Measurements from ENCODE around the gene IMPA2.

The IMPA2 gene

GRCh38 chr18:12005538-12006487 lies 24.5 kb downstream of the IMPA2 start:
- Mint-ChIP-seq H3K4me3 (no peak overlapping the region), H3K27me3 (no peaks in the 10 kb centered on the region)

GRCh38 chr18:12006488-12006840 lies 25.2 kb downstream of the IMPA2 start:
- Mint-ChIP-seq H3K4me1 (ENCODE audit: low read depth) (no peaks in the 10 kb centered on the region), H3K36me3 (ENCODE audit: low read depth) (peaks cover 2% of the 10 kb centered on the region), H3K27me3 (no peaks in the 10 kb centered on the region), H3K4me3 (no peak overlapping the region), H3K9me3 (no peaks in the 10 kb centered on the region), H3K27ac (no peak overlapping the region)

More at GRCh38 chr18:12005538-12006487, 24.5 kb downstream of the IMPA2 start:
- Mint-ChIP-seq H3K36me3 (ENCODE audit: low read depth) (peaks cover 5% of the 10 kb centered on the region), H3K9me3 (no peaks in the 10 kb centered on the region), H3K27ac (no peak overlapping the region), H3K4me1 (ENCODE audit: low read depth) (no peaks in the 10 kb centered on the region)

GRCh38 chr18:12007063-12007462 lies 25.8 kb downstream of the IMPA2 start:
- Mint-ChIP-seq H3K36me3 (ENCODE audit: low read depth) (no peaks in the 10 kb centered on the region), H3K27ac (no peak overlapping the region), H3K9me3 (no peaks in the 10 kb centered on the region)

GRCh38 chr18:12008181-12008767 lies 27.0 kb downstream of the IMPA2 start:
- H3K27ac Mint-ChIP-seq, result no peak overlapping the region
- no peaks in the 10 kb centered on the region for H3K36me3 Mint-ChIP-seq (ENCODE audit: low read depth)
- H3K27me3 Mint-ChIP-seq, result no peaks in the 10 kb centered on the region
- no peaks in the 10 kb centered on the region for H3K9me3 Mint-ChIP-seq
- H3K4me3 Mint-ChIP-seq, result no peak overlapping the region
- no peaks in the 10 kb centered on the region for H3K4me1 Mint-ChIP-seq (ENCODE audit: low read depth)

More at GRCh38 chr18:12007063-12007462, 25.8 kb downstream of the IMPA2 start:
- Mint-ChIP-seq H3K4me1 (ENCODE audit: low read depth) (no peaks in the 10 kb centered on the region), H3K4me3 (no peak overlapping the region), H3K27me3 (no peaks in the 10 kb centered on the region)

- H3K9me3 Mint-ChIP-seq, result no peaks in the 10 kb centered on the region
- H3K27ac Mint-ChIP-seq, result no peak overlapping the region
- H3K4me1 Mint-ChIP-seq (ENCODE audit: low read depth), result no peaks in the 10 kb centered on the region
- no peak overlapping the region for H3K4me3 Mint-ChIP-seq
- no peaks in the 10 kb centered on the region for H3K36me3 Mint-ChIP-seq (ENCODE audit: low read depth)
- H3K27me3 Mint-ChIP-seq, result no peaks in the 10 kb centered on the region
These were observed 27.7 kb downstream of the IMPA2 start for GRCh38 chr18:12008842-12009580.

- Mint-ChIP-seq H3K36me3 (ENCODE audit: low read depth) (no peaks in the 10 kb centered on the region), H3K4me1 (ENCODE audit: low read depth) (no peaks in the 10 kb centered on the region), H3K4me3 (no peak overlapping the region), H3K9me3 (no peaks in the 10 kb centered on the region), H3K27me3 (no peaks in the 10 kb centered on the region), H3K27ac (no peak overlapping the region)
These were observed 28.4 kb downstream of the IMPA2 start for GRCh38 chr18:12009581-12010140.

GRCh38 chr18:12010187-12010802 lies 29.0 kb downstream of the IMPA2 start:
- H3K4me3 Mint-ChIP-seq, result no peak overlapping the region
- H3K9me3 Mint-ChIP-seq, result no peaks in the 10 kb centered on the region
- no peaks in the 10 kb centered on the region for H3K4me1 Mint-ChIP-seq (ENCODE audit: low read depth)
- no peaks in the 10 kb centered on the region for H3K36me3 Mint-ChIP-seq (ENCODE audit: low read depth)
- H3K27ac Mint-ChIP-seq, result no peak overlapping the region
- H3K27me3 Mint-ChIP-seq, result no peaks in the 10 kb centered on the region

GRCh38 chr18:12011199-12011956 lies 30.1 kb downstream of the IMPA2 start:
- Mint-ChIP-seq H3K27me3 (no peaks in the 10 kb centered on the region), H3K4me1 (ENCODE audit: low read depth) (no peaks in the 10 kb centered on the region), H3K4me3 (no peak overlapping the region), H3K36me3 (ENCODE audit: low read depth) (no peaks in the 10 kb centered on the region), H3K27ac (no peak overlapping the region), H3K9me3 (no peaks in the 10 kb centered on the region)

- Mint-ChIP-seq H3K36me3 (ENCODE audit: low read depth) (no peaks in the 10 kb centered on the region), H3K4me1 (ENCODE audit: low read depth) (no peaks in the 10 kb centered on the region), H3K4me3 (no peak overlapping the region), H3K27me3 (no peaks in the 10 kb centered on the region), H3K27ac (no peak overlapping the region), H3K9me3 (no peaks in the 10 kb centered on the region)
These were observed 30.7 kb downstream of the IMPA2 start for GRCh38 chr18:12011957-12012549.

GRCh38 chr18:12012697-12013096 lies 31.4 kb downstream of the IMPA2 start:
- Mint-ChIP-seq H3K27me3 (no peaks in the 10 kb centered on the region), H3K36me3 (ENCODE audit: low read depth) (no peaks in the 10 kb centered on the region), H3K4me3 (no peak overlapping the region), H3K4me1 (ENCODE audit: low read depth) (no peaks in the 10 kb centered on the region), H3K27ac (no peak overlapping the region), H3K9me3 (no peaks in the 10 kb centered on the region)

GRCh38 chr18:12013186-12013916 lies 32.0 kb downstream of the IMPA2 start:
- H3K27ac Mint-ChIP-seq, result no peak overlapping the region
- H3K27me3 Mint-ChIP-seq, result no peaks in the 10 kb centered on the region
- no peak overlapping the region for H3K4me3 Mint-ChIP-seq
- no peaks in the 10 kb centered on the region for H3K4me1 Mint-ChIP-seq (ENCODE audit: low read depth)
- H3K9me3 Mint-ChIP-seq, result no peaks in the 10 kb centered on the region
- H3K36me3 Mint-ChIP-seq (ENCODE audit: low read depth), result peaks cover 3% of the 10 kb centered on the region

GRCh38 chr18:12014086-12014485 lies 32.8 kb downstream of the IMPA2 start:
- Mint-ChIP-seq H3K36me3 (ENCODE audit: low read depth) (peaks cover 3% of the 10 kb centered on the region), H3K9me3 (no peaks in the 10 kb centered on the region), H3K4me1 (ENCODE audit: low read depth) (no peaks in the 10 kb centered on the region), H3K4me3 (no peak overlapping the region), H3K27me3 (no peaks in the 10 kb centered on the region), H3K27ac (no peak overlapping the region)

Measured in stimulated activated naive CD8-positive, alpha-beta T cell treated with anti-CD3 and anti-CD28 coated beads, Interleukin-15, Interleukin-2, amounts not matched to agents 100 ng/mL and 50 ng/mL, for 24 hours (primary cell).